Uterine smooth muscle cell (primary cell): ENCODE measurements around the gene FMN2. TPM values are rescaled to one million over a fixed set of nuclear protein-coding genes. Genes with fewer than 3 reads are reported as not detected.

Experiments used
- total RNA-seq: library from RNA; depleted of rRNA; stranded (reverse); fragments of >200 nt; gene quantifications from 2 replicates; pipeline ENCODE4 v1.2.3, GENCODE V29; 2014

Gene FMN2
- 6.0 and 12.8 TPM in 2 replicates for total RNA-seq

DNA sequence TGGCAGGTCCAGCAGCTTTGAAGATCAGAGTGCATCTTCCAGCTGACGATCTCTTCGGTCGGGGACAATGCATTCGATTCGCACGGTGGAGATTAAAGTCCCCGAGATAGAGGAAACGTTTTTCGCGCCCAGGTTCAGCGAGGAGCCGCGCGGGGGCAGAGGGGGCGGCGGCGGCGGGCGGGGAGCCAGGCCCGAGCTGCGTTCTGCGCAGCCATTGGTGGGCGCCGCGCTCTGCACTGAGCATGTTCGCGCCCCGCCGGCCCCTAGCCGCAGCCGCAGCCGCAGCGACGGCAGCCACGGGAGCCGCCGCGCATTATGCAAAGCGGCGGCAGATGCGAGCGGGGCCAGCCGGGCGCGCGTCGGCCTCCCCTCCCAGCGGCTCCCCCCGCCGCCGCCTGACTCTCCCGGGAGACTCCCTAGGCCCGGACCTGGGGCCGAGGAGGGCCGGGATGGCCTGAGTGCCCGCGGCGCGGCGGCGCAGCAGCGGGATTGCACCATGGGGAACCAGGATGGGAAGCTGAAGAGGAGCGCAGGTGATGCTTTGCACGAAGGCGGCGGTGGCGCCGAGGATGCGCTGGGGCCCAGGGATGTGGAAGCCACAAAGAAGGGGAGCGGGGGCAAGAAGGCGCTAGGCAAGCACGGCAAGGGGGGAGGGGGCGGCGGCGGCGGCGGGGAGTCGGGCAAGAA, at the start of gene FMN2:
Gene FMN2, plus strand, starts transcription at position 270 of the 687 bp plus-strand sequence. Its CDS starts 227 bp downstream, at position 497.

